Skin epidermis (tissue), 12 donors: ENCODE data around the gene PAX3.

Source experiments
- H3K27ac ChIP-seq, 21 experiments: fragments of 200-600 bp; sonication (generic) in 11 of 21; one replicate each; pipeline ENCODE4 v1.5.0; 2020; ENCODE audit warnings: mild to moderate bottlenecking in 3 of 21, inconsistent platforms in 2 of 21, moderate library complexity in 2 of 21
- H3K4me3 ChIP-seq, 7 experiments: fragments of 200-600 bp; sonication (generic) in 2 of 7; one replicate each; pipeline ENCODE4 v1.5.0; 2020; ENCODE audit warnings: inconsistent platforms in 2 of 7, mild to moderate bottlenecking in 2 of 7, moderate library complexity in 1 of 7

PAX3 gene

GRCh38 chr2:222311319-222311977 lies 12.7 kb upstream of the PAX3 start:
- no peak overlapping the region for H3K27ac ChIP-seq

GRCh38 chr2:222310747-222311318 lies 12.0 kb upstream of the PAX3 start:
- Histone ChIP-seq H3K4me3 (no peak overlapping the region), H3K27ac (no peak overlapping the region)

More at GRCh38 chr2:222311319-222311977, 12.7 kb upstream of the PAX3 start:
- H3K4me3 ChIP-seq, result no peak overlapping the region

GRCh38 chr2:222309766-222310165 lies 11.0 kb upstream of the PAX3 start:
- Histone ChIP-seq H3K4me3 (no peak overlapping the region), H3K27ac (no peak overlapping the region)

GRCh38 chr2:222309361-222309760 lies 10.6 kb upstream of the PAX3 start:
- no peak overlapping the region for H3K4me3 ChIP-seq
- no peak overlapping the region for H3K27ac ChIP-seq

GRCh38 chr2:222307978-222308730 lies 9.4 kb upstream of the PAX3 start:
- Histone ChIP-seq H3K27ac (no peak overlapping the region), H3K4me3 (no peak overlapping the region)

- no peak overlapping the region for H3K27ac ChIP-seq
- H3K4me3 ChIP-seq, result no peak overlapping the region
Observed at GRCh38 chr2:222307143-222307756, 8.5 kb upstream of the PAX3 start.

- Histone ChIP-seq H3K27ac (peak overlapping the region in 1 of 21 experiments; percentile 13), H3K4me3 (peak overlapping the region; percentile 21 to 48 (median 36))
Observed at GRCh38 chr2:222306393-222307142, 7.8 kb upstream of the PAX3 start.

GRCh38 chr2:222305516-222306392 lies 7.0 kb upstream of the PAX3 start:
- peak overlapping the region; percentile 21 to 48 (median 36) for H3K4me3 ChIP-seq
- peak overlapping the region in 2 of 21 experiments; percentile 13 to 54 for H3K27ac ChIP-seq

- no peak overlapping the region for H3K27ac ChIP-seq
- H3K4me3 ChIP-seq, result peak overlapping the region; percentile 21 to 48 (median 36)
Observed at GRCh38 chr2:222304737-222305515, 6.1 kb upstream of the PAX3 start.

GRCh38 chr2:222303828-222304736 lies 5.3 kb upstream of the PAX3 start:
- Histone ChIP-seq H3K27ac (no peak overlapping the region), H3K4me3 (peak overlapping the region in 2 of 7 experiments; percentile 36 to 48)

- H3K4me3 ChIP-seq, result no peak overlapping the region
- H3K27ac ChIP-seq, result no peak overlapping the region
Observed at GRCh38 chr2:222303045-222303827, 4.4 kb upstream of the PAX3 start.

- no peak overlapping the region for H3K4me3 ChIP-seq
- H3K27ac ChIP-seq, result no peak overlapping the region
Observed at GRCh38 chr2:222302178-222303018, 3.6 kb upstream of the PAX3 start.

GRCh38 chr2:222301796-222302118 lies 3.0 kb upstream of the PAX3 start:
- no peak overlapping the region for H3K4me3 ChIP-seq
- peak overlapping the region in 1 of 21 experiments; percentile 31 for H3K27ac ChIP-seq

GRCh38 chr2:222301053-222301795 lies 2.4 kb upstream of the PAX3 start:
- Histone ChIP-seq H3K4me3 (no peak overlapping the region), H3K27ac (peak overlapping the region in 1 of 21 experiments; percentile 31)

- peak overlapping the region in 1 of 21 experiments; percentile 84 for H3K27ac ChIP-seq
- no peak overlapping the region for H3K4me3 ChIP-seq
Observed at GRCh38 chr2:222300726-222301052, 1.9 kb upstream of the PAX3 start.
